CD4-positive, alpha-beta T cell treated with Interleukin-10 for 1 hour (primary cell): ENCODE measurements around the gene RIMS1.
"Not testable (repeated sequence)": the region's sequence is repeated elsewhere in the genome, so short reads cannot be mapped to it uniquely, and the experiment has no call there.

Source experiments
- DNase-seq: peaks from one replicate; pipeline ENCODE4 v3.0.0-alpha.2; 2020

RIMS1 gene

GRCh38 chr6:72250664-72251063, 364.3 kb downstream of the RIMS1 start:
- DNase-seq: no peak

DNA sequence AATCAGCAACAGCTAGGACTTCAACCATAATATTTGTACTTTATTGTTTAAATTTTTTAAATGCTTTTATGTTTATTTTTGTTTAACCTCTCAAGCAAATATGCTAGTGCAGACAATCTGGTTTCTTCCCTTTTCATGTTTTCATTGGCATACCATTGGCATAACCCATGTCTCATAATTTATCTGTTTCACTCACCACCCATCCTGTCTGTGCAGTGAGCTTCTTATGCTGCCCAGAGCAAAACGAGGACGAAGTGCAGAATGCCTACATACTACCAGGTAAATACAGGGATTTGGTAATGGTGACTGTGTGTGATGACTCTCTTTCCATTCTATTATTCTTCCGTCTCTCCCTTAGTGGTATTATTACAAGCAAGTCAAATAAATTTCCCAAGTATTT, 374.1 kb downstream of the RIMS1 start:
- no peak for DNase-seq

- no peak for DNase-seq
Observed at GRCh38 chr6:72261554-72261953, 375.2 kb downstream of the RIMS1 start.

- DNase-seq: no peak
Observed at GRCh38 chr6:72262254-72262653, 375.9 kb downstream of the RIMS1 start.

DNA sequence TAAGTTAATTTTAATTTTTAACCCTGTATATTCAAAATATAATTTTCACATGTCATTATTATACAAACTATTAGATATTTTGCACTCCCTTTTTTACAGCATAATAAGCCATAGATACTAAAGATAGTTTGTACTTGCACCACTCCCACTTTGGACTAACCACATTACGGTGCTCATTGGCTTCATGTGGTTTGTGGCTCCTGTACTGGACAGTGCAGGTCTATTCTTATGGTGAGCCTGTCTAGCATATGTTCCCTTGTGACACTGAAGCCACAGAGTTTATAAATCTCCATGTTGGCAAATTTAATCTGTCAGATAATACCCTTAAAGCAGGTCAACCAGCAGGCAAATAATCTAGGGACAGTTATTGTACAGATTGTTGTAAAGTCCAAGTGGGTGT, 381.1 kb downstream of the RIMS1 start:
- no peak for DNase-seq

DNA sequence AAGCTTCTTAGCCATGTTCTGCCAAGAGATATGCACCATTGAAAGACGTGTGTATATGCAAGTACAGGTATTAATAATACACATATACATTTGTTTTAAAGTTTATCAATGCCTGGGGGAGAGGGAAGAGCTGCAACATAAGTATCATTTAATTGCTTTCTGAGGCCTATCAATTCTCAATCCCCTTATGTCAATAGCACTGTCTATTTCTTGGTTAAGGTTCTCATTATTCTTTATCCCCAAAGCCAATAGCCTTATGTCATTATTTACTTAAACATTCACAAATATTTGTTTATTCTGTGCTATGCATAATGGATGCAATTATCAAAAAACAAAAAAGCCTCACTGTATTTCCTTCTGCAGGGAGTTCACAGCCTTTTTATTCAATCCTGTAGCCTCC, 385.2 kb downstream of the RIMS1 start:
- no peak for DNase-seq

DNA sequence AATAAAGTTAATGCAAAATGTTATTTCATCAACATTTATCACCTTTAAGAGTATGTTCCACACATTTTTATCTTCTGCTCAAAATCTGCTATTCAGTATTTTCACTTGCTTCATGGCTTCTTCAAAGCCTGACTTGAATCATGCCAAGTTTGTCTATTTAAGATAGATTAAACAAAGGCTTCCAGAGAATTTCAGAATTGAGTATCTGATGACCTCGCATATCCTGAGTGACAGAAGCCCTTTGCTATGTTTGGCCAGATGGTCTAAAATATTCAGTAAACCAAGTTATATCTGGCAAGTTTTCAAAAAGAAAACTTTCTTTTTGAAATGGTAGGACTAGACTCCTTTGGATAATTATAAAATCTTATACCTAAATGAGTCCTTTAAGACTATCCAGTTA, 386.6 kb downstream of the RIMS1 start:
- no peak for DNase-seq

- DNase-seq: no peak
Observed at GRCh38 chr6:72275888-72276287, 389.5 kb downstream of the RIMS1 start.

GRCh38 chr6:72282201-72282600, 395.9 kb downstream of the RIMS1 start:
- DNase-seq: no peak

DNA sequence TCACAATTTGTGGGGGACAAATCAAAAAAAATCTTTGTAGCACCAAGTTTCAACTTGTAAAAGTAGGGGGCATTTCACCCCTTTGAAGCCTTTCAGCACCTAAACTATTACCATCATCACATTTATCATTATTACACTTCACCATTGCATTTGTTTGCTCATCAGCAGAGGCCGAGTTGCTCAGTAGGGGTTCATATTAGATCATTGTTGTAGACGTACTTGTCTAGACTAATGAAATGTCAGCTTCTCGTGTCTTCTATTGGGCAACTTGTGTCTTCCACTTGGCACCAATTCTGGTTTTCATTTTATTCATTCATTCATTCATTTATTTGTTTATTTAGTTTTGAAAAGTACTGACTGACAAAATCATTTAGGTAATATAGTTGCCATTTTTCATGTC, 397.2 kb downstream of the RIMS1 start:
- DNase-seq: no peak

- DNase-seq: no peak
Observed at GRCh38 chr6:72286911-72287311, 400.6 kb downstream of the RIMS1 start.

DNA sequence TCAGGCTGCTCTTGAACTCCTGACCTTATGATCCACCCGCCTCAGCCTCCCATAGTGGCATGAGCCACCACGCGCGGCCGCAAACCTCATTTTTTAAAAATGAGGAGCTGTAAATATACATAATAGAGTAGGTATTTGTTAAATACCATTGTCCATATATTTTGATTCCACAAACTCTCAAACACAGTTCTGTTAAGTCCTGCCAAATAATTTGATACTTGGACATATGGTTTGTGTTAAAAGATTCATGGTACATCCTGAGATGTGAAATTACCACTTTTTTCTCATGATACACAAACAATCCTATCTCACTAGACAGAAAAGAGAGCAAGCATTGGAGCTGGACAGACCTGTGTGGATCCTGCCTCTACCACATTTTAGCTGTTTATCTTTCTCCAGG, 401.5 kb downstream of the RIMS1 start:
- no peak for DNase-seq

DNA sequence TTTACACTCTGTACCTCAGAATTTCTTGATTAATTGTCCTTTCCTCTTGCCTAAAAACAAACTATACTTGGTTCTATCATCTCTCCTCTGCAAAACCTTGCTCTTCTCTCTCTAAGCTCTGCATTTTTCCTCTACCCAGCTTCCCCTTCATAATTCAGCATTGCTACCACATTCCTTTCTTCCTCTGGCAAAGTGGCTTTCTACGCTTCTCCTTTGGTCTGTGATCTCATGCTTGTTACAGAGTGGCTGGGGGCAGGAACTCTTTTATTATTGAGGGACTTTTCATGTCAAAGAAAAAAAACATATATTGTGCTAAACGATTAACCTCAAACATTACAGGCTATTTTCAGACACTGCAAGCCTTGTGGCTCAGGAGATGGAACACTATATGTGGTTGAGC, 402.2 kb downstream of the RIMS1 start:
- no peak for DNase-seq

- no peak for DNase-seq
Observed at GRCh38 chr6:72290620-72291019, 404.3 kb downstream of the RIMS1 start.

DNA sequence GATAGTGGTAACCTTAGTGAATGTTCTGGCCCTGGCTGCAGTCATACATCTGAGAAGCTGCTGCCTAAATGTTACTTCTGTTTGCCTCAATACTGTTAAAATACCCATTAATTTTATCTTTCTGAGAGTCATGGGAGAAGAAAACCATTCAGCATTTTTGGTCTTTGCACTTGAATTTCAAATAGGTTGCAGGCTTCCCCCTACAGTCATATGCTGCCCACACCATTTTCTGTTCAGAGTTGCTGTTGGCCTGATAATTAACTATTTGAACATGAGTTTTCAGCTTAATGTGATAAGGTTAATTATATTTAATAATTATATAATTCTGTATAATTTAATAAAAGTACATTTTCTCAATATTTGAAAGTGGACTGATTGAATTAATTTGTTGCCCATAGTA, 410.0 kb downstream of the RIMS1 start:
- no peak for DNase-seq

DNA sequence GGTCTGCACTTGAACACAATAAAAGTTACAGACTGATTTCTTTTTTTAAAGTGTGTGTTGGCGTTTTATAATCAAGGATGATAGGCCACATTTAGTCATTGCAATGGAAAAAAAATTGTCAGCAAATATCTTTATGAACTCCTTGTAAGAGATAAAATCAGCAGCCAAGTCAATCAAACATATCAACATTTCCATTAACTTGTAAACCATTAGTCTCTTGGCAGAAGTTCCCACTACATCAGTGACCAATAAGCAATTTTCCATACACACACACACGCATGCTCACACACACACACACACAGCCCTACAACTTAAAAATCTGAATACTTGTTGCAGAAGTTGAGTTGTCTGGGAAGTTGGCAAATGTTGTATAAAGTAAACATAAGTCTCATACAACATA, 419.6 kb downstream of the RIMS1 start:
- no peak for DNase-seq

DNA sequence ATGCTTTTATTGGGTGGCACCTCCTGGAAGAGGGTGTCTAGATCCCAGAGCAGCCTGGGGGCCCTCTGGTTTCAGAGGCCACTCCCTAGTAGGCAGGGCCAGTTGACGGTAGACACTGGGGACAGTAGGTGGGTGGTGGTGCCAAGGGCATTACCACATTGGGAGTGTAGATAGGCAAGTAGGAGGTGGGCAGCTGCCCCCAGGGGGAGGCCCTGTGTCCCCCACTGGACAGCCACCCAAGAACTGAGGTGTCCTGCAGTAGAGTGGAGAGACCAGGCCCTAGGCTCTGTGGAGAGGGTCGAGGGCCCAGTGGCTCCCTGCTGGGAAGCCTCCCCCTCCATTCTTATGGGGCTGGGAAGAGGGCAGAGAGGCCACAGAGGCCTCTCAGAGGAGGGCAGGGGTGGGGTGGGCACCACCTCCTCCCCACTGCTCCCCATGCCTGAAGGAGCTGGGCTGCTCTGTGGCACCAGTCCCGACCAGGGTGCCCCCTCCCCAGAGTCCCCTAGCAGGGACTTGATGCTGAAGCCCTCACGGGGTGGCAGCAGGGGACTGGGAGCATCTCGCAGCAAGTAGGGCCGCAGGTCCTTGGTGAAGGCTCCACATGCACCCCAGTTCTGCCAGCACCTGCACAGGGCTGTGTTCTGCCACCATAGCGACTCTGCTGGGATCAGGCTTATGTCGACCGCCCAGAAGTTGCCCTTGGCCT, 430.5 kb downstream of the RIMS1 start:
- DNase-seq: no peak

- DNase-seq: no peak
Observed at GRCh38 chr6:72321788-72322187, 435.4 kb downstream of the RIMS1 start.

- no peak for DNase-seq
Observed at GRCh38 chr6:72322771-72323170, 436.4 kb downstream of the RIMS1 start.

- no peak for DNase-seq
Observed at GRCh38 chr6:72324591-72324990, 438.2 kb downstream of the RIMS1 start.

DNA sequence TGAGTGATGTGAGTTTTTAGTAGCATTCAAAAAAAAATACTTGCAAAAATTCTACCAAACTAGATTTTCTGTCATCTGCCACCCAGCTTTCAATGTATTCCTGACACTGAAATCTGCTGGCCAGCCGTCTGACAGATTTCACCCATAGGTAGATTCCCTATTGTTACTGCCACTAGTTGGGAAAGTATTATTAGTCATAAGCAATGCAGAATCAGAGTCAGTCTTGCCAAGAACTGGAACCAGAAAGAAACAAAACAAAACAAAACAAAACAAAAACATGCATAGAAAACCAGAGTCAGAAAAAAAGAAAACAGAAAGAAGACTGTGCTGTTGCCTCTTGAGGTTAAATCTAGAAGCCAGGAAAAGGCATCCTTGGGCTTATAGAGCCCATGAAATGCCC, 442.4 kb downstream of the RIMS1 start:
- DNase-seq: no peak

DNA sequence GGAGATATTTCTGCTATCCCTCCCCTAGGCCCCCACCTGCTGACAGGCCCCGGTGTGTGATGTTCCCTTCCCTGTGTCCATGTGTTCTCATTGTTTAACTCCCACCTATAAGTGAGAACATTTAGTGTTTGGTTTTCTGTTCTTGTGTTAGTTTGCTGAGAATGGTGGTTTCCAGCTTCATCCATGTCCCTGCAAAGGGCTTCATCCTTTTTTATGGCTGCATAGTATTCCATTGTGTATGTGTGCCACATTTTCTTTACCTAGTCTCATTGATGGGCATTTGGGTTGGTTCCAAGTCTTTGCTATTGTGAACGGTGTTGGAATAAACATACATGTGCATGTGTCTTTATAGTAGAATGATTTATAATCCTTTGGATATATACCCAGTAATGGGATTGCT, 448.9 kb downstream of the RIMS1 start:
- DNase-seq: not testable (repeated sequence)

GRCh38 chr6:72348926-72349325, 462.6 kb downstream of the RIMS1 start:
- DNase-seq: no peak

DNA sequence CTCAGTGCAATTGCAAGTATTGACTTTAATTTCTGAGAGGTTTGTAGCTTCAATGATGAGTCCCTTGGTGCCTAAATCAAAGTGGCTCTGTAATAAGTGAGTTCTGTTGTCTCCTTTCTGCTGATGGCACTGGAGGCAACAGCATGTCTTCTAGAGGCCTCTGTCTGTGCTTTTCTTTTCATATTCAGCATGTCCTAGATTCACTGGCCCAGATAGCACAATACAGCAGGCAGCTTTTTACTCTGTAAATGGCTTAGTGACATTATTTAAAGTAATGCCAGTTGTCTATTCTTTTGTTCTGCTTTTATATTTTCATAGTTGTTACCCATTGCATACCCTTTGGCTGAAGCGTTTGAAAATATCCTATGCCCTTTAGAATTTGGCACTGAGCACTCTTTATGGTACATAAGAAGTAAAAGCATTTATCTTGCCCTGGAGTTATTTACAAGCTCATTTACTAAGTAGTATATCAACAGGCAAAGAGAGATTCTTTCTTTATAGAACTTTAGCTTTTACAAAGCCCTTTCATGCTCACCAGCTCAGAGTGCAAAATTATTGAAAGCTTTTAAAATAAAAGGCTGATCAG, 464.0 kb downstream of the RIMS1 start:
- no peak for DNase-seq
